Occipital lobe (tissue), 2 donors: ENCODE measurements around the gene CDH5. TPM values are rescaled to one million over a fixed set of nuclear protein-coding genes. Genes with fewer than 3 reads are reported as not detected.
"Not testable (repeated sequence)": the region's sequence is repeated elsewhere in the genome, so short reads cannot be mapped to it uniquely, and the experiment has no call there.

Experiments used
- DNase-seq: peaks from one replicate; lab custom pipeline; 2025; lab: John Stamatoyannopoulos, UW
- total RNA-seq: library from RNA; depleted of rRNA; stranded (reverse); fragments of >200 nt; gene quantifications from one replicate; pipeline ENCODE4 v1.2.3, GENCODE V29; 2014

The CDH5 gene, protein sequence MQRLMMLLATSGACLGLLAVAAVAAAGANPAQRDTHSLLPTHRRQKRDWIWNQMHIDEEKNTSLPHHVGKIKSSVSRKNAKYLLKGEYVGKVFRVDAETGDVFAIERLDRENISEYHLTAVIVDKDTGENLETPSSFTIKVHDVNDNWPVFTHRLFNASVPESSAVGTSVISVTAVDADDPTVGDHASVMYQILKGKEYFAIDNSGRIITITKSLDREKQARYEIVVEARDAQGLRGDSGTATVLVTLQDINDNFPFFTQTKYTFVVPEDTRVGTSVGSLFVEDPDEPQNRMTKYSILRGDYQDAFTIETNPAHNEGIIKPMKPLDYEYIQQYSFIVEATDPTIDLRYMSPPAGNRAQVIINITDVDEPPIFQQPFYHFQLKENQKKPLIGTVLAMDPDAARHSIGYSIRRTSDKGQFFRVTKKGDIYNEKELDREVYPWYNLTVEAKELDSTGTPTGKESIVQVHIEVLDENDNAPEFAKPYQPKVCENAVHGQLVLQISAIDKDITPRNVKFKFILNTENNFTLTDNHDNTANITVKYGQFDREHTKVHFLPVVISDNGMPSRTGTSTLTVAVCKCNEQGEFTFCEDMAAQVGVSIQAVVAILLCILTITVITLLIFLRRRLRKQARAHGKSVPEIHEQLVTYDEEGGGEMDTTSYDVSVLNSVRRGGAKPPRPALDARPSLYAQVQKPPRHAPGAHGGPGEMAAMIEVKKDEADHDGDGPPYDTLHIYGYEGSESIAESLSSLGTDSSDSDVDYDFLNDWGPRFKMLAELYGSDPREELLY
- 5.6 TPM for total RNA-seq

DNA sequence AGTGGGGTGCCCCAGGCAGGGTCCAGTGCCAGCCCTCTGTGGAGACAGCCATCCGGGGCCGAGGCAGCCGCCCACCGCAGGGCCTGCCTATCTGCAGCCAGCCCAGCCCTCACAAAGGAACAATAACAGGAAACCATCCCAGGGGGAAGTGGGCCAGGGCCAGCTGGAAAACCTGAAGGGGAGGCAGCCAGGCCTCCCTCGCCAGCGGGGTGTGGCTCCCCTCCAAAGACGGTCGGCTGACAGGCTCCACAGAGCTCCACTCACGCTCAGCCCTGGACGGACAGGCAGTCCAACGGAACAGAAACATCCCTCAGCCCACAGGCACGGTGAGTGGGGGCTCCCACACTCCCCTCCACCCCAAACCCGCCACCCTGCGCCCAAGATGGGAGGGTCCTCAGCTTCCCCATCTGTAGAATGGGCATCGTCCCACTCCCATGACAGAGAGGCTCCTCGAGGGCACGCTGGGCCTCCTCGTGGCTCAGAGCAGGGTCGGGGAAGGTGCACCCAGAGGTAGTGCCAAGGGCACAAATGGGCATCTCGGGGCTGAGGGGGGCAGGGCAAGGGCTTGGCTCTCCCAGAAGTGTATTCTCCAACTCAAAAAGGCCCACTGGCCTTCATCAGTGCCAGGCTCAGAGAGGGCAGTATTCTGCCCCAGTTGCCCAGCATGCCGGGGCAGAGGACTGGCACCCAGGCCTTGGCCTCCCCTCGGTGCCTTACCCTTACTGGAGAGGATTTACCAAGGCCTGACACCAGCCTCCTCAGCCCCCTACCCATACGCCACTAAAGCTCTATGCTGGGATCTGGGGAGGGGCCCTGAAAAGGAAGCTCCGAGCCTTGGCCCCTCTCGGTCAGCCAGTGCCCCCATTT is at the start of gene CDH5:
CDH5 (plus strand) TSS at position 259 of the 867 bp plus-strand sequence. CDS start 12,647 bp downstream, outside the sequence.
- DNase-seq, result no peak

DNA sequence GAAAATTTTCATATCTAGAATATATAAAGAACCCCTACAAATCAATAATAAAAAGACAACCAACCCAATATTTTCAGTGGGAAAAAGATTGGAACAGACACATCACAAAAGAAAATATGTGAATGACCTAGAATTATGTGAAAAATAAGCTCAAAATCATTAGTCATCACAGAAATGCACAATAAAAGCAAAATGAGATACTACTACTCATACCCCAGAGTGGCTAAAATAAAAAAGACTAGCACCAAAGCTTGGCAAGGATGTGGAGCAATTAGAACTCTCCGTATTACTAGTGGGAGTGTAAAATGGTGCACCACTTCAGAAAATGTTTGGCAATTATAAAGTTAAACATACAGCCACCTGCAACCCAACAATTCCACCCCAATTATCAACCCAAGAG is 48.0 kb upstream of the CDH5 start:
- DNase-seq, result no peak

DNA sequence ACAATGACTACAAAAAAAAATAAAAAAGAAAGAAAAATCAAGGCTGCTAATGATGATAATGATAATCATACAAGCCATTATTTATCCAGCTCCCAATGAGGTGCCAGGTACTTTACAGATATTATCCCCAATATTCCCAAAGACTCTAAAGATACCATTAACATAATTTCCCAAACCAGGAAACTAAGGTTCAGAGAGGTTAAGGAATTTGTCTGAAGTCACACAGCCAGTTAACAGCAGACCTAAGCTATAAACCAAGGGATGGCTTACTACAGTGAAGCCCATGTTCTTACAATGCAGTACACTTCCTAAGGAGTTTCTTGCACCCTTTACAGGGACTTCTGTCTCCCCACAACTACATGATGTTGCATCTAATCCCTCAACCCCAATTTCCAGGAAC is 45.7 kb upstream of the CDH5 start:
- no peak for DNase-seq

DNA sequence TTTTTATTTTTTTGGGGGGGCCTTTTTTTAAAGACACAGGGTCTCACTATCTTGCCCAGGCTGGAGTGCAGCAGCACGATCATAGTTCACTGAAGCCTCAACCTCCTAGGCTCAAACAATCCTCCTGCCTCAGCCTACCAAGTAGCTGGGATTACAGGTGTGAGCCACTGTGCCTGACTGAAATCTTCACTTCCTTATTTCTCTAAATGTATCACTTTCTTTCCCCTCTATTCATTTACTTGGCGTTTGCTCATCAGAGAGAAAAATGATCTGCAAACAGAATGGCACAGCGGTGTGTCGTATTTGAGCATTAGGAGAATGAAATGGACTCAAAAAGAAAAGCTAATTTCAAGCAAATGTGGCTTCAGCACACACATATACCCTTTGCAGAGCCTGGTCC is 44.3 kb upstream of the CDH5 start:
- DNase-seq, result no peak

DNA sequence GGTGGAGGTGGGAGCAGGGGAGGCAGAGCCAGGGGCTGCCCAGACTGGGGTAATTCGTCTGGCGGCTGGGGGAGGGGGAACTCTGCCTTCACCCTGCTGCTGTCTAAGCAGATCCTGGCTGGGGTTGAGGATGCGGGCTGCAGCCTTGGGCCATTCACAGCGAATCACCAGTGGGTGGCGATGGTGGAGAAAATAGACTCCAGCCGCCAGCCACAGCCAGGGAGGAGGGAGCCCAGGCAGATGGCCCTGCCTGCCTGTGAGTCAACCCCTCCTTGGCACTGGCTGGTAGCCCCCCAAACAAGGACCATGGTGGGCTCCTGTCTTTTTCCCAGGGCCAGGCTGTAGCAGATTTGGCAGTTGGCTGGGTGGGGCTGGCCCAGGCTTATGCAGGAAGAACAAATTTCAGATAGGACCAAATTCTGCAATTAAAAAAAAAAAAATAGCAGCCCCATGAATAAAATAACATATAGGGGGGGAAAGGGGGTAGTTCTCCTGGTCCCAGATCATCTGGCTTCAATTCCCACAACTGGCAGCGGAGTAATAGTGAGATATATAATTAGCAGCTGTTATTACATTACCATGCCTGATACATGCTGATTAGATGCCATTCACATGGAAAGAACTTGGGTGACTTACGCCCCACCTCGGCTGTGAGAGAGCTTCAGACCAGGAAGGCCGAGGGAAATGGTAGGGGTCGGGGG is 41.5 kb upstream of the CDH5 start:
- peak; percentile 24 for DNase-seq

DNA sequence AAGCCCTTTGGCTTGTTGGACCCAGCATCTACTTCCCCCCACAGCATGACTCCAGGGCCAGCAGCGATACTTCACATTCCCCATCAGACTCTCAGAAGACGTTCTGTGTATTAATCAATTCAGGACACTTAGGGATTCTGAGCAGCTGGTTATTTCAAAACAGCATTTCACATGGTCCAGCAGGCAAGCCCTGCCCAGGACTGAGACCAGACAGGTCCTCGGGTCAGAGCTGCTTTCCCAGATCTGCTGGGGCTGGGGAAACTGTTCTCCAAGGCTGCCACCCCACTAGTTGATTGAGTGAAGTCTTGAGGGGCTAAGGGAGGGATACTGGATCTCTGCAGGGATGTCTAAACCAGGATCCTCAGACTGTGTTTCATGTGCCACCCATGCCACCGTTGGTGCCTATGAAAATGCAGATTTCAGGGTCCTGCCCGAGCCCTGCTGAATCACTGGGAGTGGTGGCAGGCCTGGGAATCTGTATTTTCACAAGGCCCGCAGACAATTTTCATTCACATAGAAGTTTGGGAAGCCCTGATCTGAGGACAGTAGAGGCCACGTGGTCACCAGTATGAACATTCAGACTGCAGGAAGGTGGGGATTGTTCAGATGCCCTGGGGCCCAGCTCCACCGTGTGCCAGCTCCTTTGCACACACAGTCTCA is 40.6 kb upstream of the CDH5 start:
- no peak for DNase-seq

DNA sequence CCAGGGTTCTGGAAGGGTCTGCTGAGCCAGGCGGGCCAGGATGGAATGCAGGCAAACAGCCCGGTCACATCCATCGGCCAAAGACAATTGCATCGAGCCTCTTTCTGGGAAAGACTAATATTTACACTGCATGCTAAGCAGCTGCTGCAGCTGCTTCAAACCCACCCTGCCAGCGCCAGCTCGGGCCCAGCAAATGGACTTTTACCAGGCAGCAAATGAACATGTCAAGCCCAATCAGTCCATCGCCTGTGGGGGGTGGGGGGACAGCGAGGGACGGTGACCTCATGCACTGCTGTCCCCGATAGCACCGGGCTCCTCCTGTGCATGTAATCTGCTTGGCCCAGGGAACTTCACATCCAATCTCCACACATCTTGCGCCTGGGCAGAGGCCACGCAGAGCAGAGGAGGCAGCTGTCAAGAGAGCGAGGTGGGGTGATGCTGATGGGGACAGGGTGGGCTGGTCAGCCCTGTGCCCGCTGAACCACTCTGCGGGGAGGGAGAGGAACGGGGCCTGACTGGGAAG is 39.4 kb upstream of the CDH5 start:
- peak; percentile 16 for DNase-seq

DNA sequence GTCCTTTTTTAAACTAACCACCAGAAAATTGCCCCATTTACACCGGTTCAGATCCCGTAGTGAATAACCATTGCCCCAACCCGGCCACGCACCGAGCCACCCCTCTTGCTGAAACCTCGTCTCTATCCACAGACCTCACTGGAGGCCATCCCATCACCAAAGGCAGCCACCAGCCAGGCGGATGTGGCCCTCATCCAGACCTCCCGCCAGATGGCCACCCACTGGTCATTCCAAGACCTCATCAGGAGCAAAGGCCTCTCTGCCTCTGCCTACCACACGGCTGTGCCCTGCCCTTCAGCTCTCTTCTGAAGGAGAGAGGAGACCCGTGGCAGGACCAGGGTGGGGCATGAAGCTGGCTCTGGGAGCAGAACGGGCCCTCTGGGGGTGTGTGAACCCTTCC is 38.2 kb upstream of the CDH5 start:
- DNase-seq, result no peak

DNA sequence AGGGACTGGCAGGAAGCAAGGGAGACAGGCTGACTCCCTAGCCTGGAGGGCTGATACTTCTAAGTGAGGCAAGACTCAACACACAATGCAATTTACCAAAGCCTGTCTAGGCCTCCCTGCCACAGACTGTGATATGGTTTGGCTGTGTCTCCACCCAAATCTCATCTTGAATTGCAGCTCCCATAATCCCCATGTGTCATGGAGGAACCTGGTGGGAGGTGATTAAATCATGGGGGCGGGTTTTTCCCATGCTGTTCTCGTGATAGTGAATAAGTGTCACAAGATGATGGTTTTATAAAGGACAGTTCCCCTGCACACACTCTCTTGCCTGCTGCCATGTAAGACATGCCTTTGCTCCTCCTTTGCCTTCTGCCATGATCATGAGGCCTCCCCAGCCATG is 35.0 kb upstream of the CDH5 start:
- not testable (repeated sequence) for DNase-seq

DNA sequence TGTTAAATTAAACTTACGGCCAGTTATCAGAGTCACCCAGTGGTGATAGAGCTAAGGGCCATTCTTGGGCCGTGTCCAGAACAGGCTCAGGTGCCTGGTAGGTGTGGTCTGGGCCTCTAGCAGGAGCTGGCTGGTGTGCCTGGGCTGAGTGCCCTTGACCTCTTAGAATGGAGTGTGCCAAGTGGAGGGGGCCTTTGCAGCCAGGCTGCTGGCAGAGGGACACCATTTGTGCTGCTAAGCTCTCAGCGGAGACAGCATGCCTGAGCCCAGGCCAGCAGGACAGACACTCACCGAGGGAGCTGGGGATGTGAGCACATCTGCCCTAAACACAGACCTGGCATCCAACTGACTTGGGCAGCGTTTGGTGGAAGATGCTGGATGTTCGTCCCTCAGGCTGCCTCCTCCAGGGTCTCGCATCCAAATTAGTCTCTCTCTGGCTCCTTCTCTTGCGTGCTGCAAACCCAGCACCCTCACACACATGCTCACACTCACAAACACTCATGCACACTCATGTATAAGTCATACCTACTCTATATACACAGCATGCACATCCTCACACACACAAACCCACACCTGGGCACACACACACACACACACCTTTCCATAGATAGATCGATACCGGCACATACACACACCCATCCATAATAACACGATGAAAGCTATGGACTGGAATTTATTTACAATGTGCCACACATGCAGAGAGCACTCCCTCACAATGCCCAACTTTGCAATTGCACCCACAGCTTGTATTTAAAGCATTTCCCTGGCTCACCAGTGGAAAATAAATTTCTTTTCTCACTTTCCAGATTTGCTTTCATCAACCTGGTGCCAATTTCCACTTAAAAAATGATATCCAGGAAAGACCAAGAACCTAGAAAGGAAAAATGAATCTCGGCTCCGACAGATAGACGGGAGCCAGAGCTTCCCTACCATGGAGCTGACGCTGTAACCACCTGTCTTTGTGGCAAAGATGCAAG is 33.6 kb upstream of the CDH5 start:
- DNase-seq, result no peak

DNA sequence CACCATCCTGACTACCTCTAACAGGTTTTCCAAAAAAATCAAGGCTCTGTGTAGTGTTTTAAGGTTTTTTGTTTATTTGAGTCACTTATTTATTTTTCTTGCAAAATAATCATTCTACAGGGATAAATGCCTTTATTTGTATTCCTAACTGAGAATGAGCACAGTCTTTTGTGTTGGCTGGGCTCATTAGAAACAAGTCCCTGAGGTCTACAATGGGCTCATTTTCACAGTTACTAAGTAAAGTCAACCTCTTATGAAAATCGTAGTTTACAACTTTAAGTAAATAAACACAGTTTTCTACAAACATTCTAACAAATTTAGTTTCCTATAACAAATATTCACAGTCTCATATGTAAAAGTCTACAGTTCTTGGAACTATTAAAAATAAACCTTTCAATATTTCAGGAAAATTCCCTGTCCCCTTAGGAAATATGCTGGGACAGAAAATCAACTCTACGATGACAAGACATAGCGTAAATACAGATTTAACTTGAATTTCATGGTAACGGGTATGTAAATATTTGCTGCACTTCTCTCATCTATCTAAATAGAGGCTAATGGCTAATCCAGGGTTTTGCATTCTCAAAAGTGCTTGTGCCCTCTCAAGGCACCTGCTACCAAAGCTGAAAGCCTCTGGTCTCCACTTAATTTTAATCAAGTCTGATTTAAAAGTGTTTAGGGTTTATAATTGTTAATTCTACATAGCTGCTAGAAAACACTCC is 31.5 kb upstream of the CDH5 start:
- DNase-seq, result no peak

DNA sequence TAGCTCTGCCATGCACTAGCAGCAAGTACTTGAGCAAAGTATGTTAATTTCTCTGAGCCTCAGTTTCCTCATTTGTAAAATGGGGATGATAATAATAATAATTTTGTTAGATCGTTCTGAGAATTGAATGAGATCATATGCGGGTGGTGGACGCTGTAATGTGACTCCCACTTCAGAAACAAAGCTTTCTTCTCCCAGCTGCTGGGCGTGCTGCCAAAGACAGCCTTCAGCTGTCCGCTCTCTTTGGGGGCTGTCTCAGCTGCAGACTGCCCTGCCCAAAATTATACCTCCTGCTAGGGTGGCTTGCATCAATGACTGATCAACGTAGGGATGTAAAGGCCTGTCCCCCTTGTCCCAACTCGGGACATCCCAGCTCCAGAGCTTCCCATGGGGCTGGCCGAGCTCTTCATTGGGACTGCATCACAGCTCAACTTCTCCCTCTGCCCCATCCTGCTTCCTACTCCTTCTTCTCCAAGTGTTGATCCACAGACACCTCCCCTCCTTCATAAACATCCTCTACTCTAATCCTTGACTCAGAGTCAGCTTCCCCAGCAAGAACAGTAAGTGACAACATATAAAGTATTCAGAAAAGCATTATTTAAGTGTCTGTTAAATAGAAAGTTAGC is 30.7 kb upstream of the CDH5 start:
- DNase-seq, result peak; percentile 18

DNA sequence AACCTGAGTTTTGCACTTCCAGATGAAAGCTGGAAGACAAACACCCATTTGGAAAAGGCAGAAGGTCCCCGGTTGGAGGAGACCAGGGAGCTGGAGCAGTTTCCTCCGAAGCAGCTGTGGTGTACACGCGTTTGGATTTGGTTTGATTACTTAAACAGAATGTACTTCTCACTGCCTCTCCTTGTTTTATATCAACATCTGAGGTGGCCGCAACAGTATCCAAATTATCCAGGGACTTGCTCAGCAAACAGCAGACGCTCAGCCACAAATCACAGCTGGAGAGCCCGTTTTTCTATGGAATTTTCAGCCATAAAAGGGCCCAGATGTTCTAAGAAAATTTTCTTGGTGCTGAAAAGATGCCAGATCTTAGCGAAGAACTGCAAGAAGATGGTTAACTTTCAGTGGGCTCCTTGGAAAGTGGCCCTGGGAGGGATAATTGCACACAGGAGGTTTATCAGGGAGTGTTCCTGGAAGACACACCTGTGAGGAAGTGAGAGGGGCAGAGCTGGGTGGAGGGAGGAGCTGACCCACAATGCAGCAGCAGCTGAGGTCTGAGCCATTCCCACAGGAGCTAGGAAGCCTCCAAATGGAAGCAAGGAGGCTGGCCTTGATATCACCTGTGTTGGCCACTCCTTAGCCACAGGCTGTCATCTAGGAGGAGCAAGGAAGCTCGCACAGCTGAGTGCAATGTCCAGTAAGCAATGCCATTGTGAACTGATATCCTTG is 28.9 kb upstream of the CDH5 start:
- DNase-seq, result no peak

DNA sequence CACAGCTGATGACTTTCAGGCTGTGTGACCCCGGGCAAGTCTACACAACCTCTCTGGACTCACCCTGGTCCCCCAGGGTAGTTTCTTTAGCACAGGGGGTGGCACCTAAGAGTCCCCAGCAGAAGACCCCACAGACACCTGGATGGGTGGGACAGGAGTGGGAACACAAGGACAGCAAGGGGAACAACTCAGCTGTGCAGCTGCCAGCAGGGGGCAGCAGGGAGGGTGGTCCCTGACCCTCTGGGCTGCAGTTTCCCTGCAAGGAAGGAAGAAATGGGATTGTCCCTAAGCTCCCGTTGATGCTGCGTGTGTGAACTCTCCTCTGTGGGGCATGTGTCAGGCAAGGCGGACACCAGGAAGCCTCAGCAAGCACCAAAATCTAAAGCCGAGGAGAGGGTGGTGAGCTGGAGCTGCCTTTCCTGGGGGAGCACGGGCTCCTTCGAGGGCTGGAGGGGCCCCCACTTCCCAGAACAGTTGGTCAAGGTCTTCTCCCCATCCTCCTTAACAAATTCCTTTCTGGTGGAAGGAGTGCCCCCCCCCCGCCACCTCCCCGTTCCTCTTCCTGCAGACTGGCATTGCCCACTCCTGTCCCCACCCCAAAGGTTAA is 24.1 kb upstream of the CDH5 start:
- no peak for DNase-seq

DNA sequence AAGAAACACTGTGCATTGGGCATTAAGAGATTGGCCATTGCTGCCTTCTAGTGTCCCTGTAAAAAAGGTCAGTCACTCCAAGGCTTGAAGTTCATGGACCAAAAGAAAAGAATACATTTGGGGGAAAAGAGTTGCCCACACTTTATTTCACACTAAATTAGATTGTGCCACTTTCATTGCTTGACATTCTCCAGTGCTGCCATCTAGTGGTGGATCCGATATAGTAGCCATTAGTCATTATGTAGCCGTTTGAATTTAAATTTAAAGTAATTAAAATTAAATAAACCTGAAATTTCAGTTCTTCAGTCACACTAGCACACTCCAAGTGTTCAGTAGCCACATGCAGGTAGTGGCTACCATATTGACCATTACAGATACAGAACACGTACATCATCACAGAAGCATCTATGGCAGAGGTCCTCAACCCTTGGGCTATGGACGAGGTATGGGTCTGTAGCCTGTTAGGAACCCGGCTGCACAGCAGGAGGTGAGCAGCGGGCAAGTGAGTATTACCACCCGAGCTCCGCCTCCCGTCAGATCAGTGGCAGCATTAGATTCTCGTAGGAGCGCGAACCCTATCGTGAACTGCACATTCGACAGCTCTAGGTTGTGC is 21.9 kb upstream of the CDH5 start:
- DNase-seq, result no peak

DNA sequence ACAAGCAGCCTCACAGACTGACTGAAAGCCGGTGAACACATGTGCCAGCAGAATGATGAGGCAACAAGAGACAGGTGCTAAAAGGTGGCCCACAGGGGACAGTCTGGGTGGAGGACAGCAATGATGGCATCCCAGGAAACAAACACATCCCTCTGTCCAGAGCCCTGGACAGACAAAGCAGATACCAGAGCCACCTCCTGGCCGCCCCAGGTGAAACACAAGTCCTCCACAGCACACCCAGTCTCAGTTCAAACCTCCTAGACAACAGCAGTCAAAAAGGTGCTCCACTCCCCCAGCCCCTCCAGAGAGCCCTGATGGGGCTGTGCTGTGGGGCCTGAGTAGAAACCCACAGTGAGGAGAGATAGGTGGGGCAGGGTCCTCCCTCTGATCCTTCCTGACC is 20.3 kb upstream of the CDH5 start:
- DNase-seq, result no peak

DNA sequence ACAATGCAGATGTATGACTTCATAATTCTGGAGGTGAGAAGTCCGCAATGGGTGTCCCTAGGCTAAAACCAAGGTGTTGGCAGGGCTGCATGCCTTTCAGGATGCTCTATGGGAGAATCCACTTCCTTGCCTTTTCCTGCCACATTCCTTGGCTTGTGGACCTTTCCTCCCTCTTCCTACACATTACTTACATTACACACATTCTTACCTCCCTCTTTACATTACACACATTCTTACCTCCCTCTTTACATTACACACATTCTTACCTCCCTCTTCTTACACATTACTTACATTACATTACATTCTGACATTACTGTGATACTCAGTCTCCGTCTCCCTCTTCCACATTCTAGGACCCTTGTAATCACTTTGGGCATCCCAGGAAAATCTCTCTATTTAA is 14.2 kb upstream of the CDH5 start:
- no peak for DNase-seq
